ENCODE data around the gene RCAN2. TPM values are rescaled to one million over a fixed set of nuclear protein-coding genes. Genes with fewer than 3 reads are reported as not detected.
"Not testable (repeated sequence)": the region's sequence is repeated elsewhere in the genome, so short reads cannot be mapped to it uniquely, and the experiment has no call there.

The RCAN2 gene
- total RNA-seq, 1 donor from 2014 or later, result 1.4 TPM

DNA sequence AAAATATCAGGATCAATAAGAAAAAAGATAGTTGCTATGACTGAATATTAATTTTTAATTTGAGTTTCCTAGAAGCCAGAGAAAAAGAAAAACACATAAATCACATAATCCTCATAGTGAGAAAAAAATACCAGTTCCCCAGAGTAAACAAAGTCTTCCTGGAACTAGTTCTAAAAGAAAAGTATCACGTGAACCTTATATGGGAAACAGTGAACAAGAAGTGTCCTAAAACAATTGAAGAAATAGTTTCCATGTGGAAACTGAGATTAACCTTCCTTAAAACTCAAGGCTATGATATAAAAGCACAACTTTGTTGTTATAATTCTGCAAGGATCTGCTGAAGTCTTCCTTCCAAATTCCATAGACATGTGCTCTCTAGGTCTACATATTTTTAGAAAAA, 50.6 kb downstream of the RCAN2 start:
- DNase-seq (ENCODE audit: low read depth), result no peak

DNA sequence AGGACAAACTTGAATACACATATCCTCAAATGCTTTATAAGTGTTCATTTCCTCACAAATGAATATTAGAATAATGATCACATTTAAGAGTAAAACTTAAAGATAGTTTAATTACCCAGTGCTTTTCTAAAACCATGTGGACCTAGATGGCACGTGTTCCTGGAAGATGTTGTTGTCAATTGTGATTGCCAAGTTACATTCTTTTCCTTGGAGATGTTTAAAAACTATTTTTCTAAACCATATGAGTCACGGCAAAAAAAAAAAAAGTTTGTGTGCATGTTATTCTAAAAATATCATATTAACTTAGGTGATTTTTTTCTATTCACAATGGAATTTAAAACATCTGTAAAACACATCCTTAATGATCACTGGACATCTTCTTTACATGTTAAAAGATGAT, 51.1 kb downstream of the RCAN2 start:
- peak; percentile 43 for DNase-seq (ENCODE audit: low read depth)

DNA sequence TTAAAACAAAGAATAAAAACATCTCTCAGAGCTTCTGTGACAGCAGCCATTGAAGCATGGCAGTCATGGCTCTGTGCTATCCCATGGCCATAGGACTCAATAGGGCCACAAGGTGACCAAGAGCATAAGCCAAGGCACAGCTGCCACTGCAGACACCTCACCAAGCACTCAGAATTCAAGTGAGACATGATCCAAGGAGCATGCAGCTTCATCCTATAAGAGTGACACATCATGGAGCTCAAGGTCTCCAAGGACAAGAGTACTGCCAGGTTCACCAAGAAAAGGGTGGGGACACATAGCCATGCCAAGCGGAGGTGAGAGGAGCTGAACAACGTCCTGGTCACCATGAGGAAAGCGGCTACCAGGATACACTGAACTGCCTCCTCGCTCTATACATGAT, 53.0 kb downstream of the RCAN2 start:
- DNase-seq (ENCODE audit: low read depth), result no peak

DNA sequence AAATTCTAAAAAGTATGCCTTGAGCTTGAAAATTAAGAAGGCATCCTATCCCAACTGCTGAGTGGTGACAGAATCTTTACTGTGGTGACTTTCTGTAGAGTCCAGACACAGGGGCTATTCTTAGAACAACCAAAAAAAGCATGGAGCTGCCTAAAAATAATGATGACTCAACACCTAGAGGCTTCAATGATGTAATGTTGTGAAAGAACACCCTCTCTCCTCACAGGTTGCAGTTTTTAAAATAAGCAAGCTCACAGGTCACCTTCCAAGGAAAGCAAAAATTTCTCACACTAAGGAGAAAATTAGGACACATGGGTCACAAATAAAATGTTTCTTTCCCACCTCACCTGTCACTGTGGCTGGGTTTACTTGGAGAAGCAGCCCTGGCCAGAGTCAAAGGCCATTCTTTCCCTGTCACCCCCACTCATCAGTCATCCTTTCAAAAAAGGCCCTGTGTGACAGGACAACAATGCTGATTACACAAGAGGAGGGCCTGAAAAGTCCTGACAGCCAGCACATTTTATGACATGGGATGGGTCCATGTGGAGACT, 53.5 kb downstream of the RCAN2 start:
- peak; percentile 81 for DNase-seq (ENCODE audit: low read depth)

DNA sequence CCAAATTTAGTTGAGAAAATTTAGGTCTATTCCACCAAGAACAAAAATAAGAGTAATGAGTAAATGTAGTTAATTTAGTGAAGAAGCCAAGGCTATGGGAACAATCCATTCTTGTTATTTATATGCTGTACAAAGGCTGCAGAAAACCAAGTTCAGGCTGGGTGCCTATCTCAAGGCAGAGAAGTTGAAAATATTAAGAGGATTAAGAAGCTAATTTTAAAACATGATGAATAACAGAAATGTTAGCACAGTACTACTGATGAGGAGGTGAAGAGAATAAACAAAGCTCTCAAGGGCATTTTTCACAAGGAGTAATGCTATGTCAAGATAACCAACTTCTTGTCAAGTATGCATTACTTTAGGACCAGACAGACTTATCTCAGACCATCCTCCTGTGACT, 68.6 kb downstream of the RCAN2 start:
- no peak for DNase-seq (ENCODE audit: low read depth)

DNA sequence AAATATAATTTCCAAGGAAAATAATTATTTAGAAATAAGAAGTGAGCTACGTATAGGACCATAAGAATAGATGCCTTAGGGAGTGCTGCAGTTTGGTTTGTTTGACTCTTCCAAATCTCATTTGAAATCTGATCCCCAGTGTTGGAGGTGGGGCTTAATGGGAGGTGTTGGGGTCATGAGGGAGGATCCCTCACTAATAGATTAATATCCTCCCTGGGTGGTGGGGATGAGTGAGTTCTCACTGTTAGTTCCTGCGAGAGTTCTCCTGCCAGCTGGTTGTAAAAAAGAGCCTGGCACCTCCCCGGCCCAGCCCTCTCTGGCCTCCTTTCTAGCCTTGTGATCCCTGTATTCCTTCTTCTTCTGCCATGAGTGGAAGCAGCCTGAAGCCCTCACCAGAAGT, 69.3 kb downstream of the RCAN2 start:
- no peak for DNase-seq (ENCODE audit: low read depth)

DNA sequence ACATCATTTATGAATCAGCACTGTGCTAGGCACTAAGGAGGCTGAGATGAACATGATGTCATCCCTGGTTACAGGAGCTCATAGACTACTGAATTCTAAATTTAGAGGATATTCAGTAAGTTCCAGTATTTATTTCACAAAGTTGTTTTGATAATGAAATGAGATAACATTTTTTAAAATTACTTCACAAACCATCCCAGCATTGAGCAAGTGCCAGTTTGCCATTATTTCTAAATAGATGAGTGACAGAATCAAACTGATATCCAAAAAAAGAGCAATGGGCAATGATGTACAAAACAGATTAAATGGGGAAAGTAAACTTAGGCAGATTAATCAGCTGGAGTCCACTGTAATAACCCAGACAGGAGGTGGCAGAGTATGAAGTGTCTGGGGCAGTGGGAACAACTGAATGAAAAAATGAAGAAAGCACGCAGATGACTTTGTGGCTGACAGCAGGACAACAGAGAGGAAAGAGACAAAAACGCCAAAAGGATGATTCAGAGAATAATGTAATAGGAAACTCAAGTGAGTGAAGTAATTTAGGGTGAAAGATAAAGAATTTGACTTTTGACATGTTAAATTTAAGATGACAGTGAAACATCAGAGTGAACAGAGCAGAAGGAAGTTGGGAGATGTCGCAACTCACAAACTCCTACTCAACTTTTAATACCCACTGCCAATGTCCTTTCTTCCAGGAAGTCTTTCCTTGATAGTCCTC, 70.2 kb downstream of the RCAN2 start:
- no peak for DNase-seq (ENCODE audit: low read depth)

DNA sequence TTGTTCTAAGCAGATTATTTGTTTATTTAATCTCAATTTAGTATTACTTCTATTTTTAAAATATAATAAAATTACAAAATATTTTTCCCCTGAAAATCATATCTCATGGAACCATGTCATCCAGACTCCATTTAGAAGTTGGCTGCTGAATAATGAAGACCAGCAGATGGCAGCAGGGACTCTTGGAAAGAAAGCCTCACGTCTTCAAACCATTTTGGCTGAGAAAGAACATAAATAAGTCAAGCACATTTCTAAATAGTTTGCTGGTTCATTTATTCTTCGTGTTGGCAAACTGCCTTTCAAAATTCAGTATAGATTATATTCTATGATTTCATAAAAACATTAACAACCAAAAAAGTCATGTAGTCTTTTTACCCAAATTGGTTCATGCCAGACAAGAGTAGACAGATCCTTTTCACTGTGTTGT, 71.7 kb downstream of the RCAN2 start:
- DNase-seq (ENCODE audit: low read depth), result peak; percentile 79

DNA sequence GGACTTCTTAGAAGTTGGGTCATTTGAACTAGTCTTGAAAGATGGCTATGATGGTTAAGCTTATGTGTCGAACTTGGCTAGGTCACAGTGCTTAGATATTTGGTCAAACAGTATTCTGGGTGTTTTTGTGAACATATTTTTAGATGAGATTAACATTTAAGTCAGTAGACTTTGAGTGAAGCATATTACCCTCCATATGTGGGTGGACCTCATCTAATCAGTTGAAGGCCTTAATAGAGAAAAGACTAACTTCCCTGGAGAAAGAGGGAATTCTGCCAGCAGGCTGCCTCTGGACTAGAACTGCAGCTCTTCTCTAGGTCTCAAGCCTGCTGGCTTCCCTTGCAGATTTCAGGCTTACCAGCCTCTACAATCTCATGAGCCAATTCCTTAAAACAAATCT, 76.9 kb downstream of the RCAN2 start:
- DNase-seq (ENCODE audit: low read depth), result no peak

DNA sequence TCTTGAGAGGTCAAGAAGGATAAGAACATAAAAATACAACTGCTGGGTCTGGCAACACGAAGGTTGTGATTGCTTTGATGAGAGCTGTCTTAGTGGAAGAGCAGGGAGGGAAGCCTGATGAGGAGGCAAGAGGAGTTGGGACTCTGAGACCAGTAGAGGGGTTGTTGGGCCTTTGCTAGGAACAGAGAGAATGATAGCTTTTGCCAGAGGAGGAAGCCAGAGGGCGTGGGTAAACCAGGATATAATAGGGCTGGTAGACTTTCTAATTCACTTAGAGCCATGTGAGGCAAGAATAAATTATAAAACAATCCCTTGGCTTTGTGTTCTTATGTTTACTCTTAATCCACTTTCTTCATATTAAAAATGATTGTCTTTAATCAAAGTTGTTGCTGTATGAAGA, 78.6 kb downstream of the RCAN2 start:
- no peak for DNase-seq (ENCODE audit: low read depth)

DNA sequence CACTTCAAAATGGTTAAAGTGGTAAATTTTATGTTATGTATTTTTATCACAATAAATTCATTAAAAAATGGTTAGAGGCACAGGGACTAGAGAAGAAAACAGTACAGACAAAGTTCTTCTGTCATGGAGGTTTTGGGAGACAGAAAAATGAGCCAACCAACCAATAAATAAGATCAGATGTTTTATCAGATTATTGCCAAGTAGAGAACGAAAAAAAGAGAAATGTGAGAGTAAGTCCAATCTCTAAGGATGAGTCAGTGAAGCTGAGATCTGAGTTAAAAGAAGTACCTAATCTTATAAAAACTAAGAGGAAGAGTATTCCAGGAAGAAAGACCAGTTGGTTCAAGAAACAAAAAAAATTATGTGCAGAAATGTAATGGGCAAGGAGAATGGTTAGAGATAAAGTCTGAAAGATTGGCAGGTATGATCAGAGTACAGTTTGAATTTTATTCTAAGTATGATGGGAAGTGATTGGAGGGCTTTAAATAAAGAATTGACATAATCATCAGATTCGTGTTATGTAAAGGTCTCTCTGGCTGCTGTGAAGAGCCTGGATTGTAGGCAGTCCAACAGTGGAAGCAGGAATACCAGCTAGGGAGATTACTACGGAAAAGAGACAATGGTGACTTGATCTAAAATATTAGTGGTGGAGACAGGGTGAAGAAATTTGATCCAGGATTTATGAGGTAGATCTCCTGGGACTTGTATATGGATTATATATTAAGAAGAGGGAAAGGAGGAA, 79.6 kb downstream of the RCAN2 start:
- no peak for DNase-seq (ENCODE audit: low read depth)

DNA sequence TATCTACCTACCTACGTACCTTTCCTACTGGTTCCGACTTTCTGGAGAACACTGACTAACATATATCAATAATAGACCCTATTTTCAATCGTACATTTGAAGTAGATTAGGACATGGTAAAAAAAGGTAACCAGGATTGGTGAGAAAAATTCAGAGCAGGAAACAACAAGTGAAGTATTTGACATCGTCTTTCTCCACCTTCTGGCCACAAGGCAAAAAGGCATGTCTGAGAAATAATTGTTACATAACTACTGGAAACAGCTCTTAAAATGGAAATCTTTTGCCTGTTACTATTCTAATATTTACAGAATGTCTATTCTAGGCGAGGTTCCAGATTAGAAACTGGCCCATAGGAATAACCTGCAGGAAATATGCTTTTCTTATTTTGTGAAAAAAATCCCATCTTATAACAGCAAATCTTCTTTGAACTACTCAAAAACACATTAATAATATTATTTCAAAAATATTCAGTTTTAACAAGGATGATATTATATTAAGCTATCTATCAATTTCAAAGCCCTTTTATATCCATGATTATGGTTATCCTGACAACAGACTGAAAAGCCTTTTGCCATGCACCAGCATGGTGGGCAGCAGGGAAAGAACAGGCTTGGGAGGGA, 80.8 kb downstream of the RCAN2 start:
- DNase-seq (ENCODE audit: low read depth), result peak; percentile 70

DNA sequence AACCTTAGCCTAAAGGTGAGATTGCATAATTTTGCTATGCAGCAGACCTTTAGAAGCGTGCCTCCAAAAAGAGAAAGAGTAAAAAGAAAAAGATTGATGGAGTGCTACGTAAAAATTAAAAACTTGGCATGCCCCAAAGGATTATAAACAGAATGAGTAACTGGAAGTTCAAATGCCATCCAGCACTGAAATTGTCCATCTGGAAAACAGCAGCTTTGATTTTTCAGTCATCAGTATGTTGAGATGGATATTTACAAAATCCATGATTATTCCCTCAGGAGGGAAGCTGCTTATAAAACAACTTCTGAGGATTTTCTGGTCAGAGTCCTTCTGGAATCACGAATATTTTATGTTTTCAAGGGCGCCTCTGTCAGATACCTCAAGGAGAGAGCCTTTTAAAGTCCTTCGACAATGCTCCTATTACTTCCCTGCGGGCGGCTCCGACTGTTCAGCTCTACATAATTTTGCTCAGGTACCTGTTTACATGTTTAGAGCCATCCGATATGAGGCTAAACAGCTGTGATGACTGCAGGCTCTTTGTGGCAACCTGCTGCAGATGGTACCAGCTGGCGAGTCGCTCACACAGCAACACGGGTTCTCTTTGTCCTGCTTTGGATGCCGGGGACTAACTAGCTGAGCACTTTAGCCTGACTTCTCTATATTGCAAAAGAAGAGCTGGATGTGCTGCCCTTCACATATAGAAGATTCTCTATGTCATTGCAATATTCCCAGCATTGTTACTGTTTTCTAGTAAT, 83.3 kb downstream of the RCAN2 start:
- no peak for DNase-seq (ENCODE audit: low read depth)

DNA sequence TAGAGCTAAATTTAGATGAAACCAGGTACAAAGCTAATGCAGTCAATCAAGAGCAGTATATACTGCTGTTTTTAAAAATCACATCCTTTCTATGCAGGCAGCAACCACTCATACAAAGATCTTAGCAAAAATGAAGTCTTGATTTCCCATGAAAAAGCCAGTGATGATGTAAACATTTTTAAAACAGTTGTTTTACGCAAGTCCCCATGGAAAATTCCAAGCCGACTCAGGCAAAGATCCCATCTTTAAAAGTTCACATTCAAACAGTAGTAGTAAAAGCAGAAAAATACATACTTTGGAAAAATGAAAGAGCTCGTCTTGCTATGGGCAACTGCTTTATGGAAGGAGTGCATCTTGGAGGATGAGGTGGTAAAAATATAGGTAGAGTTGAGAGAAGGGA, 84.0 kb downstream of the RCAN2 start:
- DNase-seq (ENCODE audit: low read depth), result no peak

DNA sequence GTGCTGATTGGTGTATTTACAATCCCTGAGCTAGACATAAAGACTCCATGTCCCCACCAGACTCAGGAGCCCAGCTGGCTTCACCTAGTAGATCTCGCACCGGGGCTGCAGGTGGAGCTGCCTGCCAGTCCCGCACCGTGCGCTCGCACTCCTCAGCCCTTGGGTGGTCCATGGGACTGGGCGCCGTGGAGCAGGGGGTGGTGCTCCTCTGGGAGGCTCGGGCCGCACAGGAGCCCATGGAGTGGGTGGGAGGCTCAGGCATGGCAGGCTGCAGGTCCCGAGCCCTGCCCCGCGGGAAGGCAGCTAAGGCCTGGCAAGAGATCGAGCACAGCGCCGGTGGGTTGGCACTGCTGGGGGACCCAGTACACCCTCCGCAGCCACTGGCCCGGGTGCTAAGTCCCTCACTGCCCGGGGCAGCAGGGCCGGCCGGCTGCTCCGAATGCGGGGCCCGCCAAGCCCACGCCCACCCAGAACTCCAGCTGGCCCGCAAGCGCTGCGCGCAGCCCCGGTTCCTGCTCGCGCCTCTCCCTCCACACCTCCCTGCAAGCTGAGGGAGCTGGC, 85.5 kb downstream of the RCAN2 start:
- DNase-seq (ENCODE audit: low read depth), result not testable (repeated sequence)

DNA sequence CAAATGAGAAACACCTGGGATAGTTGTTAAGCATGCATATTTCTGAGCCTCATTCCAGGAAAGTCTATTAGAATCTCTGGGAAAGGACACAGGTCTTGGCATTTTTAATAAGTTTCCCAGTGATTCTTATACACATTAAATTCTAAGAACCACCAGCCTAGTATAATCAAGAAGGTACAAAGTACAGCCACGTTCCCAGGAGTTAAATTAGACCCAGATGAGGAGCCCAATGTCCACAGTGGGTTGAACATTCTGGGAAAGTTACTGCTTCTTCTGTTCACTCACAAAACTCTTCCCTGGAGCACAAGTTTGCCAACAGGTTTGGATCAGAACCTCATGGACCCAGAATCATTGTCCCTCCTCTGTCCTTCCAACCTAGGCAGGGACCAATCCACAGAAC, 90.4 kb downstream of the RCAN2 start:
- no peak for DNase-seq (ENCODE audit: low read depth)

DNA sequence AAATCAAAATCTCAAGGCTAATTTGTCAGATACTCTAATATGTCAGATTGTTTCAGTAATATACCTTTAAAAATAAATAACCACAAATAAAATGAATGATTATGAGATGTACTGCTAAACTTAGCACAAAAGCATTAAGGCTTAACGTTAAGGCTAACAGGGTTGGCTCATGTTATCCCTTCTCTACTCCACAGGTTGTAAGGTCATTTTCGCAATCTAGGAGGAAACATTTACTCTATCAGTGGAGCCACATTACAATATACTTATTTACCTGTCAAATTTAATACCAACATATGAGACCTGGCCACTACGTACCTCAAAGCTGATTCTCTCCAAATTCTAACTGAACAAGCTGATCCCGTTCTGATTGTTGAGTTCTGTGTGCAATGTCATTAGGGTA, 95.7 kb downstream of the RCAN2 start:
- no peak for DNase-seq (ENCODE audit: low read depth)

DNA sequence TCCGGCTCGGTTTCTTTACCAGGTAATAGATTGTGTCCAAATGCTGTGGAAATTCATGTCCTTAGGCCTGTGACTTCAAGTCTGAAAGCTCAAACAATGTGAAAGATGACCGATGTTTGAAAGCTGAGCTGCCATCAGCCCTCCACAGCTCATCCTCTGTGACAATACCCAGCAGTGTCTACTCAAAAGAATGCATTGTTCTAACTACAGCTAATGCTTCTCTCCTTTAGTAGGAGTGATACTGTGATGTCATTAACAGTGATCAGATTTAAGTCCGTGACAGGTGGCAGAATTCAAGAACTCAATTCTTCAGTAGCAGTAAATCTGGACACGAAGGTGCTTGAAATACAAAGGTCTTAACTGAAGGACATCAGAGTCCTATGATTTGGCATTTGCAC, 97.3 kb downstream of the RCAN2 start:
- DNase-seq (ENCODE audit: low read depth), result no peak

DNA sequence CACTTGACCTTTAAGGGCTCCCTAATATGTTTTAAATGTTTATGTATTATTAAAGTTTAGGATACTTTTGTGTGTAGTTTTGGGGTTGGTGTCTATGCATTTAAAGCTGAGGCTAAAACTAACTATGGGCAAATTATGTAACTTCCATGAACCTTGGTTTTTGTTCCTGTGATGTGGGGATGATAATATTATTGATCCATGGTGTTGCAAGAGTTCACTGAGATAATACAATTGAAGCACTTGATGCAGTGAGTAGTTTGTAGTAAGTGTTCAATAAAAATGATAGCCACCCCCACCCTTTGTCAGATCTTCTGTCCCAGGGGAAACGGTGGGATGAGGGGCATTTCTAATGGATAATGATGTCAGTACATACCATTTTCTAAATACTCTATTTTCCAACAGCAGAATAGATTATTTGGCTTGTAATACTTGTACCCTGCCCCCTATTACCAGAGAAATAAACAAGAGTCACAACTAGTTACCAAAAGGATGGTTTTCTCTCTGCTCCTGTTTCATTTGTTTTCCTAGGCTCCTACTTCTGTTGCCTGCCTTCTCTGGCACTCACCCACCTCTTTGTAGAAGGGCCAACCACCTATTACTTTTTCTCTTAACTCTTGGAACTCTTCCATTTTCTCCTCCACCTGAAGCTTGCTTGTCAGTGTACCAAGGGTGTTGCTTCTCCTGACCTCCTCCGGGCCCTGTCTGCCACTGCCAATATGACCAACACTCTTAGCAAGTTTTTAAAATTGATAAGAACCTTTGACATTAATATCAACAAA, 97.9 kb downstream of the RCAN2 start:
- DNase-seq (ENCODE audit: low read depth), result no peak

DNA sequence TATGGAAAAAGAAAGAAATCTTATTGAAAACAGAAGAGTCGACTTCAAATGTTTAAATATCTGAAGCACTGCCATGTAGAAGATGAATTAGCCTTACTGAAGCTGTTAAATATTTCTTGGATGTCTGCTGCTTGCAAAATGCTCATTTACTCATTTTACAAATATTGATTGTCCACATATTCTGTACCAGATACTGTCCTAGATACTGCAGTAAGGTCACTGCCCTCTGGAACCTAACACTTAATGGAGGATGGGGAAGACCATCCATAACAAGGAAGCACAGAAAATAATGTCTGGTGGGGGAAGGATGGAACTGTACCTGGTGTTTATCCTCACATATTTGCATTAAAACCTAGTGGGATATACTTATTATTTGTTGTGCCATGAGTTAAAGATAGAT, 99.0 kb downstream of the RCAN2 start:
- DNase-seq (ENCODE audit: low read depth), result no peak

Data from myocyte (in vitro differentiated cells).